ENCODE results near the gene DDX1. TPM values are rescaled to one million over a fixed set of nuclear protein-coding genes. Genes with fewer than 3 reads are reported as not detected.

Gene DDX1
- total RNA-seq, 1 experiment from 2014 or later, result 62.6 TPM

DNA sequence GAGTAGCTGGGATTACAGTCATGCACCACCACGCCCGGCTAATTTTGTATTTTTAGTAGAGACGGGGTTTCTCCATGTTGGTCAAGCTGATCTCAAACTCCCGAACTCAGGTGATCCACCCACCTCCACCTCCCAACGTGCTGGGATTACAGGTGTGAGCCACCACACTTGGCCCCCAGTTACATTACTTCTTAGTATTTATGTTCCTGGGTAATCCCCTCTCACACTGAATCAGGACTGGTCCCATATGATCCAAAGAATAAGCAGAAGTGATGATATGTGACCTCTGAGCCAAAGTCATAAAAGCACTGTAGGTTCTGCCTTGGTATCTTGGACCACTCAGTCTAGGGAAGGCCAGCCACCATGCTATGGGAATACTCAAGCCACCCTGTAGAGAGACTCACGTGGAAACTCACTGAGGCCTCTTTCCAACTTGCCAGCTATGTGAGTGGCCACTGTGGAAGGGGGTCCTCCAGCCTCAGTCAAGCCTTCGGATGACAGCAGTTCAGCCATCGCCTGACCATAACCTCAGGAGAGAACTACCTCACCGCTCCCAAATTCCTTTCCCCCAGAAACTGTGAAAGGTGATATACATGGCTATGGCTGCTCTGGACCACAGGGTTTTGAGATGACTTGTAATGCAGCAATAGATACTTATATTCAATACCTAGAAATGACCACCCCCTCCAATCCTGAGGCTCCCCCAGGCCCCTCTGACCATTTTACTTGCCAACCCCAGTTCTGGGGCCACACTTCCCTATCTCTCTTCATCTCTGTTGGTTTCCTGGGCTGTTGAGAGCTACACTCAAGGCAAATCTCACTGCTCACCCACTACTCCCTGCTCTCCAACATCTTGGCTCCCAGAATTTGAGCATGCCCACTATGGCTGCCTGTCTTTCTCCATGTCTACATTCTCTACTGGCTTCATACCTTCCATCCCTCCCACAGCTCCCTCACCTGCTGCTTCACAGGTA is 80.5 kb downstream of the DDX1 start:
- TF ChIP-seq EZH2phosphoT487 (IDR thresholded peaks at IDR 0.05; ENCODE audit: borderline replicate concordance, low read length), result no peak
- TF ChIP-seq EZH2 (IDR thresholded peaks at IDR 0.05; ENCODE audit: low read length, unreplicated experiment), result no peak
- TF ChIP-seq, protein P1, sequence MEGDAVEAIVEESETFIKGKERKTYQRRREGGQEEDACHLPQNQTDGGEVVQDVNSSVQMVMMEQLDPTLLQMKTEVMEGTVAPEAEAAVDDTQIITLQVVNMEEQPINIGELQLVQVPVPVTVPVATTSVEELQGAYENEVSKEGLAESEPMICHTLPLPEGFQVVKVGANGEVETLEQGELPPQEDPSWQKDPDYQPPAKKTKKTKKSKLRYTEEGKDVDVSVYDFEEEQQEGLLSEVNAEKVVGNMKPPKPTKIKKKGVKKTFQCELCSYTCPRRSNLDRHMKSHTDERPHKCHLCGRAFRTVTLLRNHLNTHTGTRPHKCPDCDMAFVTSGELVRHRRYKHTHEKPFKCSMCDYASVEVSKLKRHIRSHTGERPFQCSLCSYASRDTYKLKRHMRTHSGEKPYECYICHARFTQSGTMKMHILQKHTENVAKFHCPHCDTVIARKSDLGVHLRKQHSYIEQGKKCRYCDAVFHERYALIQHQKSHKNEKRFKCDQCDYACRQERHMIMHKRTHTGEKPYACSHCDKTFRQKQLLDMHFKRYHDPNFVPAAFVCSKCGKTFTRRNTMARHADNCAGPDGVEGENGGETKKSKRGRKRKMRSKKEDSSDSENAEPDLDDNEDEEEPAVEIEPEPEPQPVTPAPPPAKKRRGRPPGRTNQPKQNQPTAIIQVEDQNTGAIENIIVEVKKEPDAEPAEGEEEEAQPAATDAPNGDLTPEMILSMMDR (conservative IDR thresholded peaks at IDR 0.05; ENCODE audit: low read depth, low read length), result no peak
- Histone ChIP-seq H4K20me1 (ENCODE audit: low read length) (no peaks in the 10 kb centered on the region), H2AFZ (ENCODE audit: low read length) (no peak overlapping the region), H3K36me3 (ENCODE audit: low read depth, low read length) (no peaks in the 10 kb centered on the region), H3F3A (ENCODE audit: low read length, unreplicated experiment) (no peaks in the 10 kb centered on the region), H3K4me1 (ENCODE audit: insufficient read depth, low read length) (no peaks in the 10 kb centered on the region), H3K4me2 (ENCODE audit: low read length) (no peak overlapping the region), H3K27ac (ENCODE audit: low read length) (no peak overlapping the region), H3K79me2 (ENCODE audit: low read length) (no peaks in the 10 kb centered on the region), H3K9me3 (ENCODE audit: low read length) (no peaks in the 10 kb centered on the region), H3K4me3 (ENCODE audit: low read length) (no peak overlapping the region), H3K9me2 (replicated peaks; ENCODE audit: low read length) (no peaks in the 10 kb centered on the region), H3K9ac (ENCODE audit: low read length) (no peak overlapping the region), H3K27me3 (ENCODE audit: low read length) (peaks cover 65% of the 10 kb centered on the region)
- no TSS peak for BruUV-seq (replicated peaks)
- no peak for ATAC-seq
- intact Hi-C loops (cut with micrococcal nuclease), result no loop called here
- POLR2A ChIA-PET (ENCODE audit: unreplicated experiment), result no interaction called here
- no peak for DNase-seq
- CTCF ChIA-PET, result no interaction called here

DNA sequence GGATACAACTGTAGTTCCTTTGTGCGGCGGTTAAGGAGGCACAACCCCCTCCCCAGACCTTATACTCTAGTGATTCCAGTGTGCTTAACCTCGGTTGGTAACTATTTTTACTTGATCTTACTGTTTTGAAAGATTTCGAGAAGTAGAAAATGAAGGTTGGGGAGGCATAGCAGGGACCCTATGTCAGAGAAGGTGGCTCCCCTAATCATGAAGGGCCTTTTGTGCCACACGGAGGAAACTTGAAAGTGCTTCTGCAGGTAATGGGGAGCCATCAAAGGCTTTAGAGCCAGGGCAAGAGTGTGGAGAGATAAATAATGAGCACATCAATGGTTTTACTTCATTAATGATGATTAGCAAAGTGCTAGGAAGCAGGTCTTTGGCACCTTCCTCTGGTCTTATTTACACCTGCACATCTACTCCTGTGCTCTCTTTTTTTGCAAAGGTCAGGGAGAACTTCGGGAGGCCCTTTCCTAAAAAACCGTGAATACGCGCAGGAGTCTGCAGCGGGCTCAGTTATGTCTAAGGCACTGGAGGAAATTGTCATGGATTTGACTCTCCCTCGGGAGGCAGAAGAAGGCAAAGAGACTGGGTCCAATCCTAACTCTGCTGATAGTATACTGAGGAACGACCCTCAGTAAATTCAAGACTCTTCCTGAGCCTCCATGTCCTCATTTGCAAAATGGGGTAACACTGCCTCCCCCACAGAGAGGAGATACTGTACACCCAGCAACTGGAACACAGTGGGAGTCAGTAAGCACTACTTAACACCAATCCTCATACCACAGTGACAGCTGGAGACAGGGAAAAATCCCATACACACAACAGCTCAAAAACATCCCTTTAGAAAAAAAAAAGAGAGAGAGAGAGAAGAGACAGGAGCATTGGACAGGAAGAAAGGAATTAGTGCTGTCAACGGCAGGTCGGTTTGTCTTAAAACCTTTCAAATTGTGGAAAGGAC is 81.6 kb downstream of the DDX1 start:
- Histone ChIP-seq H3K79me2 (ENCODE audit: low read length) (no peaks in the 10 kb centered on the region), H3K4me2 (ENCODE audit: low read length) (no peak overlapping the region), H4K20me1 (ENCODE audit: low read length) (no peaks in the 10 kb centered on the region), H3K4me3 (ENCODE audit: low read length) (no peak overlapping the region), H3K36me3 (ENCODE audit: low read depth, low read length) (no peaks in the 10 kb centered on the region), H3K4me1 (ENCODE audit: insufficient read depth, low read length) (no peaks in the 10 kb centered on the region), H3K9ac (ENCODE audit: low read length) (no peak overlapping the region), H3K27ac (ENCODE audit: low read length) (no peak overlapping the region), H3K9me3 (ENCODE audit: low read length) (no peaks in the 10 kb centered on the region), H3K9me2 (replicated peaks; ENCODE audit: low read length) (no peaks in the 10 kb centered on the region), H2AFZ (ENCODE audit: low read length) (no peak overlapping the region), H3K27me3 (ENCODE audit: low read length) (peaks cover 57% of the 10 kb centered on the region), H3F3A (ENCODE audit: low read length, unreplicated experiment) (no peaks in the 10 kb centered on the region)
- ATAC-seq (no peak), DNase-seq (no peak)
- CTCF ChIA-PET, result no interaction called here
- intact Hi-C loops (cut with micrococcal nuclease), result no loop called here
- TF ChIP-seq EZH2phosphoT487 (IDR thresholded peaks at IDR 0.05; ENCODE audit: borderline replicate concordance, low read length) (no peak), EZH2 (IDR thresholded peaks at IDR 0.05; ENCODE audit: low read length, unreplicated experiment) (no peak)
- TF ChIP-seq, protein P1 (conservative IDR thresholded peaks at IDR 0.05; ENCODE audit: low read depth, low read length), result no peak
- POLR2A ChIA-PET (ENCODE audit: unreplicated experiment), result no interaction called here
- BruUV-seq (replicated peaks), result no TSS peak
